Endodermal cell (in vitro differentiated cells): ENCODE measurements around the gene ANKRD6. TPM values are rescaled to one million over a fixed set of nuclear protein-coding genes. Genes with fewer than 3 reads are reported as not detected.

Source experiments
- DNase-seq: peaks from one replicate; pipeline ENCODE4 v3.0.0-alpha.2; 2017
- H3K27ac ChIP-seq: 2 replicates; pipeline ENCODE4 v1.5.1; 2013; ENCODE audit warnings: mild to moderate bottlenecking, low read depth, low read length, moderate library complexity
- H3K27me3 ChIP-seq: 2 replicates; pipeline ENCODE4 v1.6.1; 2013; ENCODE audit warnings: mild to moderate bottlenecking, low read length, moderate library complexity; ENCODE audit not compliant: insufficient read depth, control insufficient read depth, poor library complexity, severe bottlenecking
- H3K36me3 ChIP-seq: 2 replicates; pipeline ENCODE4 v1.7.0; 2013; ENCODE audit warnings: mild to moderate bottlenecking, low read length, moderate library complexity; ENCODE audit not compliant: control insufficient read depth, insufficient read depth
- H3K4me1 ChIP-seq: one replicate; pipeline ENCODE4 v1.7.0; 2013; ENCODE audit warnings: low read length; ENCODE audit not compliant: control insufficient read depth, insufficient read depth
- H3K4me3 ChIP-seq: 2 replicates; pipeline ENCODE4 v1.5.1; 2013; ENCODE audit warnings: mild to moderate bottlenecking, low read length, moderate library complexity
- H3K9ac ChIP-seq: 2 replicates; pipeline ENCODE4 v1.6.1; 2013; ENCODE audit warnings: mild to moderate bottlenecking, low read length, moderate library complexity; ENCODE audit not compliant: poor library complexity, severe bottlenecking; ENCODE audit errors: extremely low read depth
- H3K9me3 ChIP-seq: 2 replicates; pipeline ENCODE4 v1.6.1; 2013; ENCODE audit warnings: mild to moderate bottlenecking, low read length, moderate library complexity; ENCODE audit not compliant: control insufficient read depth
- H3K27ac Mint-ChIP-seq: 2 replicates; pipeline ENCODE4 v1.8.0; 2020; ENCODE audit warnings: mixed read lengths
- H3K27me3 Mint-ChIP-seq: 2 replicates; pipeline ENCODE4 v1.8.0; 2021; ENCODE audit warnings: mild to moderate bottlenecking, mixed read lengths; ENCODE audit not compliant: insufficient read depth
- H3K36me3 Mint-ChIP-seq: 2 replicates; pipeline ENCODE4 v1.8.0; 2020; ENCODE audit warnings: low read depth, mixed read lengths
- H3K4me1 Mint-ChIP-seq: 2 replicates; pipeline ENCODE4 v1.8.0; 2020; ENCODE audit warnings: mixed read lengths
- H3K4me3 Mint-ChIP-seq: 2 replicates; pipeline ENCODE4 v1.8.0; 2020; ENCODE audit warnings: mild to moderate bottlenecking, moderate library complexity, mixed read lengths
- H3K9me3 Mint-ChIP-seq: 2 replicates; pipeline ENCODE4 v1.8.0; 2020; ENCODE audit warnings: mild to moderate bottlenecking, mixed read lengths
- WGBS, 2 experiments: methylation state at CpG; one replicate each; pipeline versions ENCODE4 v1.1.5 to v1.1.7; 2013; ENCODE audit warnings: missing lambda C conversion rate in 2 of 2, mixed read lengths in 1 of 2; ENCODE audit not compliant: insufficient coverage in 1 of 2, insufficient read length in 1 of 2; 5-methylcytosine and 5-hydroxymethylcytosine counted together
- total RNA-seq, 2 donors: library from RNA; stranded (reverse); fragmentation: NEBNext Ultra II Directional in 1 of 2; extraction: Animal tissue kit (Norgen Biotek cat#: 25700) in 1 of 2; gene quantifications; 2 replicates in 1 of 2; 3 replicates in 1 of 2; pipeline ENCODE4 v1.2.1, GENCODE V29; 2021
- TF ChIP-seq, protein P1 (sequence below): fragments of 200-600 bp; sonication (generic); conservative IDR thresholded peaks from 2 replicates; pipeline ENCODE4 v1.5.0; 2021; ENCODE audit warnings: antibody characterized with exemption, mild to moderate bottlenecking

The ANKRD6 gene
- total RNA-seq, 2 donors from 2014 or later = 88.7 to 110 TPM

DNA sequence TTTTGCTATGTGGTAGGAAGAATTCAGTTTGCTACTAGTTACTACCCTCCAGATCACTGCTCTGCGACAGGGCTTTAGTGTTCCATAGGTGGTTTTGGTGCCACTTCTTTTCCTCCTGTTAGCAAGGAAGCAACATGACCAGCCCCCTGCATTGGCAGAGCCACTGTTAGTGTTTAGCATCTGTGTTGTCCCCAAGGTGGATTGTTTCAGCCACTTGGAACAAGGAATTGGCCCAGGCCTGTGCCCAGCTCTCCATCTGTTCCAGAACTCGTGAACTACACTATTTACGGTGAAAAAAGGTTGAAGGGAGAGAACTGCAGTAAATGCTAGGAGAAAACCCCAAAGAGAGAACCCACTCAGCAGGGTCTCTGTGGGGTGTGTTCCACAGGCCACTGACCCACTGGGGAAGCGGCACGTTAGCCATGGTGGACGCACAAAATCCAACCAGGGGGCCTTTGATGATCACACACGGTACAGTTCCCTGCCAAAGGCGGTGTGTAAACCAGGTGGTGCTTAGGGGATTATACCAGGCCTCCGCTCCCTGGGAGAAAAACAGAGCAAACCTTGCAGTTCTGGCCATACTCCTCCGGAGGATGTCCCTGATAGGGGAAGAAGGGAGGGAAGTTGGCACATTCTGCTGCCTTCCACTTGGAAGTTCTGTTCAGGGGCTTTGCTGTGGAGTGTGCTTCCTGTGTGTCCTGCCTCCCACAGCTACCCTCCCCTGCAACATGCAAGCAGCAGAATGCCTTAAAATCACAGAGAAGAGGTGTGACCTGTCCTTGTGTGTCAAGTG lies 133.3 kb downstream of the ANKRD6 start:
- Histone ChIP-seq H3K4me1 (peaks cover 7% of the 10 kb centered on the region), H3K9me3 (no peaks in the 10 kb centered on the region), H3K4me3 (no peak overlapping the region), H3K9ac (no peak overlapping the region), H3K27me3 (no peaks in the 10 kb centered on the region), H3K36me3 (peaks cover 49% of the 10 kb centered on the region), H3K27ac (peak overlapping the region; percentile 97)
- TF ChIP-seq, protein P1, sequence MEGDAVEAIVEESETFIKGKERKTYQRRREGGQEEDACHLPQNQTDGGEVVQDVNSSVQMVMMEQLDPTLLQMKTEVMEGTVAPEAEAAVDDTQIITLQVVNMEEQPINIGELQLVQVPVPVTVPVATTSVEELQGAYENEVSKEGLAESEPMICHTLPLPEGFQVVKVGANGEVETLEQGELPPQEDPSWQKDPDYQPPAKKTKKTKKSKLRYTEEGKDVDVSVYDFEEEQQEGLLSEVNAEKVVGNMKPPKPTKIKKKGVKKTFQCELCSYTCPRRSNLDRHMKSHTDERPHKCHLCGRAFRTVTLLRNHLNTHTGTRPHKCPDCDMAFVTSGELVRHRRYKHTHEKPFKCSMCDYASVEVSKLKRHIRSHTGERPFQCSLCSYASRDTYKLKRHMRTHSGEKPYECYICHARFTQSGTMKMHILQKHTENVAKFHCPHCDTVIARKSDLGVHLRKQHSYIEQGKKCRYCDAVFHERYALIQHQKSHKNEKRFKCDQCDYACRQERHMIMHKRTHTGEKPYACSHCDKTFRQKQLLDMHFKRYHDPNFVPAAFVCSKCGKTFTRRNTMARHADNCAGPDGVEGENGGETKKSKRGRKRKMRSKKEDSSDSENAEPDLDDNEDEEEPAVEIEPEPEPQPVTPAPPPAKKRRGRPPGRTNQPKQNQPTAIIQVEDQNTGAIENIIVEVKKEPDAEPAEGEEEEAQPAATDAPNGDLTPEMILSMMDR = no peak
- H3K9me3 Mint-ChIP-seq = no peaks in the 10 kb centered on the region
- no peak overlapping the region for H3K4me3 Mint-ChIP-seq
- DNase-seq = no peak
- no peak overlapping the region for H3K27ac Mint-ChIP-seq
- no peaks in the 10 kb centered on the region for H3K27me3 Mint-ChIP-seq
- 96 to 97% methylated on average over 7 to 10 of the region's 10 CpGs for WGBS, 2 experiments
- peaks cover 29% of the 10 kb centered on the region for H3K36me3 Mint-ChIP-seq
- H3K4me1 Mint-ChIP-seq = peaks cover 18% of the 10 kb centered on the region

DNA sequence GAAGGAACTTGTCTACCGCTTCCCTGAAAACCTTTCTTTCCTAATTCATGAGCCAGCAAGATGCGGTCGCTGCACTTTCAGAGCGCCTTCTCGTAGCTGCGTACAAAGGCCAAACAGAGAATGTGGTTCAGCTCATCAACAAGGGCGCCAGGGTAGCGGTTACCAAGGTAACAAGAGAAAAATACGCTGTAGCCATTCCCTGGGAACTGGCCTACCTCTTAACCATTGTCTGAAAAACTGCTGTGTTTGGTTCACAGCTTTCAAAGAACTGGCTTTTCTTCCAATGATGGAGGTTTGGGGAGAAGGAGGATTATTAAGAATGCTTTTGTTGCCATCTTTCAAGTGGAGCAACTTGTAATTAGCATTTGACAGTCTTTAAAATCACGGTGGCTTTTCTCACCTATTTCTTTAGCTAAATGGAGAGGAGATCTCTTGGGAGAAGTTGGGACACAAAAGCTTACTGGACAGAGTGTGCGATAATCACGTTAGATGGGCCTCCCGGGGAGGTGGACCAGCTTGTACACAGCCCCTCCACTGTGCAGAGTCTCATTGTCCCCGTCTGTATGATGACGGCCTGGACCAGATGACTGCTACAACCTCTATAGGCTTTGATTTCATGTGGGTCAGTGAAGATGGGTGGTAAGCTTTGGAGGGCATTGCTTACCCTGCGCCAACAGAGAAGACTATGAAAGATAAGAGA lies 134.1 kb downstream of the ANKRD6 start:
- H3K27ac Mint-ChIP-seq = no peak overlapping the region
- WGBS, 2 experiments = 82 to 93% methylated on average over 11 to 16 of the region's 16 CpGs
- H3K27ac ChIP-seq = peak overlapping the region; percentile 97
- H3K4me1 ChIP-seq = peaks cover 7% of the 10 kb centered on the region
- no peaks in the 10 kb centered on the region for H3K9me3 Mint-ChIP-seq
- no peak overlapping the region for H3K4me3 Mint-ChIP-seq
- peaks cover 13% of the 10 kb centered on the region for H3K4me1 Mint-ChIP-seq
- TF ChIP-seq, protein P1 = no peak
- no peak for DNase-seq
- H3K9ac ChIP-seq = no peak overlapping the region
- H3K27me3 ChIP-seq = no peaks in the 10 kb centered on the region
- peaks cover 38% of the 10 kb centered on the region for H3K36me3 Mint-ChIP-seq
- H3K4me3 ChIP-seq = no peak overlapping the region
- no peaks in the 10 kb centered on the region for H3K27me3 Mint-ChIP-seq
- peaks cover 57% of the 10 kb centered on the region for H3K36me3 ChIP-seq
- no peaks in the 10 kb centered on the region for H3K9me3 ChIP-seq

DNA sequence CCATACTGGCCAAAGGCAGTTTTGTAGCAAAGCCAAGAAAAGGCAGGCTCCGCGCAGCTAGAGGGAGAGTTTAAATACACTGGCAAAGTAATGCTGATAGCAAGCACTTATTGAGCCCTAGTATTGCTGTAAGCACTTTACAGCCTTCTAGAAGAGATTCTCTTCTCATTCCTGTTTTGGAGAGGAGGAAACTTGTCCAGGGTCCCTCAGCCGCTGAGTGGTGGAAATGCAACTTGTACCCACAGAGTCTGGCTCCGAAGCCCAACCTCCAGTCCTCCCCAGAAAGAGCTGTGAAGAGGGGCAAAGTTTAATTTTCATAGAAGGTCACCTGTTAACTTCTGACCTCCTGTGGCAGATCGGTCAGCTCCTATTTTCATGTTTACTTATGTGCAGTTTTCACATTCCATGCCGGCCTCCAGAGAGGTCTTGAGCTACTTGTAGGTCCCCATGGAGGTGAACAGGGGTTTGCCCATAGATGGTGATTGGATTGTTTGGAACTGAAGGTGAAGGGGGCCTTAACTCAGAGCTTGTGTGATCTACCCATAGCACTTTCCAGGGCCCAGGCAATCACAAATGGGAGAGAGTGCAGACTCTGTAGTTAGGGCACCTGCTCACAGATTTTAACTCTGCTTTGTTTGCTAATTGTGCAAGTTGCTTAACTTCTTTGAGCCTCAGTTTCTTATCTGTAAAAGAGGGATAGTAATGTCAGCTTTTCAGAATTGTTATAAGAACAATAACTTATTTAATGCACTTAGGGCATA lies 134.9 kb downstream of the ANKRD6 start:
- Histone ChIP-seq H3K27ac (peak overlapping the region; percentile 97), H3K9ac (no peak overlapping the region), H3K4me1 (peaks cover 7% of the 10 kb centered on the region), H3K36me3 (peaks cover 56% of the 10 kb centered on the region), H3K4me3 (no peak overlapping the region), H3K9me3 (no peaks in the 10 kb centered on the region), H3K27me3 (no peaks in the 10 kb centered on the region)
- H3K4me3 Mint-ChIP-seq = no peak overlapping the region
- H3K27ac Mint-ChIP-seq = no peak overlapping the region
- H3K27me3 Mint-ChIP-seq = no peaks in the 10 kb centered on the region
- TF ChIP-seq, protein P1 = no peak
- H3K36me3 Mint-ChIP-seq = peaks cover 42% of the 10 kb centered on the region
- H3K4me1 Mint-ChIP-seq = peaks cover 13% of the 10 kb centered on the region
- 93 to 97% methylated on average over 5 to 6 of the region's 6 CpGs for WGBS, 2 experiments
- no peak for DNase-seq
- no peaks in the 10 kb centered on the region for H3K9me3 Mint-ChIP-seq
